PC-3 (cell line): Measurements from ENCODE around the gene PLEKHO2.

Experiments
- EZH2 ChIP-seq: fragments of 300-600 bp; sonication (generic); IDR thresholded peaks from one replicate; pipeline ENCODE4 v1.6.1; 2017; ENCODE audit warnings: antibody characterized with exemption, mild to moderate bottlenecking, low read length; ENCODE audit not compliant: unreplicated experiment
- EZH2phosphoT487 ChIP-seq: fragments of 300-600 bp; sonication (generic); IDR thresholded peaks from 2 replicates; pipeline ENCODE4 v1.6.1; 2018; ENCODE audit warnings: mild to moderate bottlenecking, antibody characterized with exemption, low read length, borderline replicate concordance
- TF ChIP-seq, protein P1 (sequence below): fragments of 300-600 bp; sonication (generic); conservative IDR thresholded peaks from 2 replicates; pipeline ENCODE4 v1.5.1; 2017; ENCODE audit warnings: antibody characterized with exemption, low read depth, mild to moderate bottlenecking, low read length

- TF ChIP-seq EZH2phosphoT487: no peak
- TF ChIP-seq, protein P1, sequence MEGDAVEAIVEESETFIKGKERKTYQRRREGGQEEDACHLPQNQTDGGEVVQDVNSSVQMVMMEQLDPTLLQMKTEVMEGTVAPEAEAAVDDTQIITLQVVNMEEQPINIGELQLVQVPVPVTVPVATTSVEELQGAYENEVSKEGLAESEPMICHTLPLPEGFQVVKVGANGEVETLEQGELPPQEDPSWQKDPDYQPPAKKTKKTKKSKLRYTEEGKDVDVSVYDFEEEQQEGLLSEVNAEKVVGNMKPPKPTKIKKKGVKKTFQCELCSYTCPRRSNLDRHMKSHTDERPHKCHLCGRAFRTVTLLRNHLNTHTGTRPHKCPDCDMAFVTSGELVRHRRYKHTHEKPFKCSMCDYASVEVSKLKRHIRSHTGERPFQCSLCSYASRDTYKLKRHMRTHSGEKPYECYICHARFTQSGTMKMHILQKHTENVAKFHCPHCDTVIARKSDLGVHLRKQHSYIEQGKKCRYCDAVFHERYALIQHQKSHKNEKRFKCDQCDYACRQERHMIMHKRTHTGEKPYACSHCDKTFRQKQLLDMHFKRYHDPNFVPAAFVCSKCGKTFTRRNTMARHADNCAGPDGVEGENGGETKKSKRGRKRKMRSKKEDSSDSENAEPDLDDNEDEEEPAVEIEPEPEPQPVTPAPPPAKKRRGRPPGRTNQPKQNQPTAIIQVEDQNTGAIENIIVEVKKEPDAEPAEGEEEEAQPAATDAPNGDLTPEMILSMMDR: no peak
- no peak for TF ChIP-seq EZH2
Observed at GRCh38 chr15:64808785-64809453, 32.8 kb upstream of the PLEKHO2 start.
